GM12865 (cell line): ENCODE measurements around the gene SMPD1.
A peak's percentile ranks its signal among the peaks of the same experiment; 100 is the strongest.

Source experiments
- DNase-seq: peaks from one replicate; pipeline ENCODE4 v3.0.0; 2010; ENCODE audit warnings: low read depth
- H3K4me3 ChIP-seq: 2 replicates; pipeline ENCODE4 v1.5.1; 2011; ENCODE audit warnings: mild to moderate bottlenecking, low read depth, low read length, control low read depth
- TF ChIP-seq, protein P1 (sequence below): IDR thresholded peaks from 2 replicates; pipeline ENCODE4 v1.5.1; 2011; ENCODE audit warnings: low read length, control low read depth, low read depth, inconsistent platforms; ENCODE audit not compliant: insufficient read depth; ENCODE audit errors: missing control alignments

Gene SMPD1

DNA sequence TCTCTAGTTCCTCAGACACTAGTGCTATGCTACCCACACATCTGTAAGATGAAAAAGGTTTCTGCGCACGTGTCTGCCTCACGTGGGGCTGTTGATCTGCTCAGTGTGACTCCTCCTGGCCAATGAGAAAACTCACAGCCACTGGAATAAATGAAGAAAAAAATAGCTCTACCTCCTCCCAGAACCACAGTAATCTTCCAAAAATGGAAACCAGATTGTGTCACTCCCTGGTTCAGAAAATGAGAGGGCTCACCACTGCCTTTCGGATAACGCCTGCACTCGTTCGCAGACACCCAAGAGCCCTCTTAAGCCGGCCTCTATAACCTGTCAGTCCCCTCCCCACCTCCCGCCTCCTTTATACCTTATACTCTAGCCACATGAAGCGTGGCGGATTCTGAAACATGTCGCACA is 23.5 kb downstream of the SMPD1 start:
- no peak for DNase-seq
- TF ChIP-seq, protein P1, sequence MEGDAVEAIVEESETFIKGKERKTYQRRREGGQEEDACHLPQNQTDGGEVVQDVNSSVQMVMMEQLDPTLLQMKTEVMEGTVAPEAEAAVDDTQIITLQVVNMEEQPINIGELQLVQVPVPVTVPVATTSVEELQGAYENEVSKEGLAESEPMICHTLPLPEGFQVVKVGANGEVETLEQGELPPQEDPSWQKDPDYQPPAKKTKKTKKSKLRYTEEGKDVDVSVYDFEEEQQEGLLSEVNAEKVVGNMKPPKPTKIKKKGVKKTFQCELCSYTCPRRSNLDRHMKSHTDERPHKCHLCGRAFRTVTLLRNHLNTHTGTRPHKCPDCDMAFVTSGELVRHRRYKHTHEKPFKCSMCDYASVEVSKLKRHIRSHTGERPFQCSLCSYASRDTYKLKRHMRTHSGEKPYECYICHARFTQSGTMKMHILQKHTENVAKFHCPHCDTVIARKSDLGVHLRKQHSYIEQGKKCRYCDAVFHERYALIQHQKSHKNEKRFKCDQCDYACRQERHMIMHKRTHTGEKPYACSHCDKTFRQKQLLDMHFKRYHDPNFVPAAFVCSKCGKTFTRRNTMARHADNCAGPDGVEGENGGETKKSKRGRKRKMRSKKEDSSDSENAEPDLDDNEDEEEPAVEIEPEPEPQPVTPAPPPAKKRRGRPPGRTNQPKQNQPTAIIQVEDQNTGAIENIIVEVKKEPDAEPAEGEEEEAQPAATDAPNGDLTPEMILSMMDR = no peak

DNA sequence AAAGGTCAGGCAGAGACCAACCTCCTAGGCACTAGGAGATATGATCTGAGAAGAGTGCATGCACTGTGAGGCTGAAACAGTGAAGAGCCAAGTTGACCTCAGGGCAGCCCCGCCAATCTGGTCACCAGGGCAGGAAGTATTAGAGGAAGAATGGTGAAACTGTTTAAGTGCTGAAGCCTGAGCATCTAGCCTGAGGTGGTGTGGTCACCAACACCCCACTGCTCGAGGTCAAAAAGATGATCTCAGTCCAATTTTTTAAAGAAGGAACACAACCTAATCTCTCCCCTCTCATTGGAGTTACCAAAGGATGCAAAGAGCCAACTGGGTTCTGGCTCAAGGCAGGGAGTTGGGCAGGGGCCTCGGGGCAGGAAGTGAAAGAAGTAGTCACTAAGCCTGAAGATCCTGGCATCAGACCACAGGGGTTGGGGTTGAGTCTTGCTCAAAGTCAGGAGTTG is 24.6 kb downstream of the SMPD1 start:
- TF ChIP-seq, protein P1 = no peak
- peak; percentile 50 for DNase-seq
- no peak overlapping the region for H3K4me3 ChIP-seq

More for the DNA sequence above, 23.5 kb downstream of the SMPD1 start:
- H3K4me3 ChIP-seq = no peak overlapping the region

DNA sequence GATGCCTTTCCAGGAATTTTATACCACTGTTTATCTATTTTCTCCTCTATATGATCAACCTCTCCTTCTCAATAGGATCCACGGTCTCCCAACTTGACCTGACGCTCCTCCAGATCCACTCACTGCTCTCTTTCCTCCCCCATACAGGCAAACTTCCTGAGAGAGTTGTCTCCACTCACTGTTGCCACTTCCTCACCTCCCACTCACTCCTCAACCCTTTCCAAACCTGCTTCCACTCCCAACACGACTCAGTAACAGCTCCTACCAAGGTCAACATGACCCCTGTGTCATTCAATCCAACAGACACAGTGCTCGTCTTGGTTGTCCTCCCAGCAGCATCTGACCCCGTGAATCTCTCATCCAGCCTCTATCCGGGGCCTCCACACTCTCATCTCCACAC is 25.5 kb downstream of the SMPD1 start:
- DNase-seq = no peak
- TF ChIP-seq, protein P1 = no peak
- no peak overlapping the region for H3K4me3 ChIP-seq

DNA sequence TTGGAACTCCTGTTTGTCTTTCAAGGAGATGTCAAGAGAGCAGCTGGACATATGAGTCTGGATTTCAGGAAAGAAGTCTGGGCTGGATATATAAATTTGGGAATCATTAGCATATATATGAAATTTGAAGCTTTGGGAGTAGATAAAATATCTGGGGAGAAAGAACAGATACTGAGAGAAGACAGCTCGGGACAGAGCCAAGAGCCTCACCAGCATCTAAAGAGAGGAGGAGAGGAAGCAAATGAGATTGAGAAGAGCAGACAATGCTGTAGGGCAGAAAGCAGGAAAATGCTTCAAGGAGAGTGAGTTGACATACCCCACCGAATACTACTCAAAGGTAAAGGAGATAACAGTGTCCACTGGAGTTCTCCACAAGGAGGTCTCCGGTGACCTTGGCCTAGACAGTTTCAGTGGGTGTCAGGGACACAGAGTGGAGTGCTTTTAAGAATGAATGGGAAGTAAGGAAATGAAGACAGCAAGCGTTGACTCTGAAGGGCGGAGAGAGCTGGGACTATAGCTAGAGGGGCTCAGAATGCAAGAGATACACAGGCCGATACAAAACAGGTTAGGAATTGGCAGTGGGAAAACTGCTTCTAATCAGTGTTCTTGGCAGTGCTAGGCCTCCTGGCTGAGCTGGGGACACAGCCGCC is 27.8 kb downstream of the SMPD1 start:
- H3K4me3 ChIP-seq = no peak overlapping the region
- TF ChIP-seq, protein P1 = no peak
- no peak for DNase-seq

DNA sequence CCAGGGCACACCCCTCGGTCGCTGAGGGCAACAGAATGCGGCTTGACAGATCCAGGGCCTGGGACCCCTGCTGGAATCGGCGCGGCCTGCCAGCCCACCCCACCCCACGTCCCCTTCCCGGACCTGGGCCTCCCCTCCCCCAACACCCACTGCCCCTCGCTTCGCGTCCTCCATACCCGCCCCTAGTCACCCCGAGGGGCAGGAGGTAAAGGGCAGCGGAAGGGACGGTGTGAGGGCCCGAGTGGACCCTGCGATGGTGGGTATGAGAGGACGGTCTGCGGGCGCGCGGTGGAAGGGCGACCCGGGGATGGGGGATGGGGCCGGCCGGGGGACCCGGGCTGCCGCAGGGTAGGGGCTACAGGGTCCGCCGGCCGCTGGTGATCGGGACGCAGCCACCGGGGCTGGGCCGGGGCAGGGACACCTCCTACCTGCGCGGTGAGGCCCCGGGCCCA is 28.3 kb downstream of the SMPD1 start:
- no peak for DNase-seq
- TF ChIP-seq, protein P1 = no peak
- H3K4me3 ChIP-seq = peak overlapping the region; percentile 67

DNA sequence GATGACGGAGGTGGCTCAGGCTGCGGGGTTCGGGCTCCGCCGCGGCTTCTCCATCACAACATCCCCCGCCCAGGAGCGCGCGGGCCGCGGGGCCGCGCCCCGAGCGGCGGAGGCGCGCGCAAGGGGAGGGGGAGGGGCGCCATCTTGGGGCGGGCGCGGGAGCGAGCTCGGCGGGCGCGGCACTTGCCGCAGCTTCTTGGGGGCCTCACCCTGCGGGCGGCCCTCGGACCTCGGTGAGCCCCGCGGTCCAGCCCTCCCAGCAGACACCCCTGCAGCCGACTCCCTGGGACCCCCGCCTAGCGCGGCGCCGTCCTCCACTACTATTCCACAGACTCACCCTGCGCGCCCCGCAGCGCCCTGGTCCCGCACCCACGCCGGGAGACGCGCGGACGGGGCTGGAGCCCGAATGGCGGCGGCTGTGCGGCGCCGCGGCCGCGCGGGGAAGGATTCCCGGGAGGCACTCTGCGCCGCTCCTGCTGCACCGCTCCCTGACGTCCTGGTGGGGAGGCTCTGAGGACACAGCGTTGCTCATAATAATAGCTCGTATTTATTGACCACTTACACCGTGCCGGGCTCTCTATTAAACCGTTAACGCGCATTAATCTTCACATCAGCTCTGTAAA is 28.8 kb downstream of the SMPD1 start, which contains the start of gene APBB1:
Gene APBB1 (minus strand): TSS at position 86 of the 623 bp plus-strand sequence. CDS start 7,747 bp downstream, outside the sequence.
- peak within 1 kb of the TSS; percentile 67 for H3K4me3 ChIP-seq
- TF ChIP-seq, protein P1 = no peak
- DNase-seq = peak; percentile 51
